H1 (cell line): Measurements from ENCODE around the gene TMEM236.

ENCODE experiments used
- EP300 ChIP-seq, 2 experiments: IDR thresholded peaks; 1 replicate in 1 of 2; 2 replicates in 1 of 2; pipeline ENCODE4 v1.6.1; 2011 to 2012; ENCODE audit warnings: low read depth in 2 of 2, low read length in 2 of 2, mild to moderate bottlenecking in 2 of 2, borderline replicate concordance in 1 of 2, inconsistent platforms in 1 of 2, moderate library complexity in 1 of 2
- EZH2 ChIP-seq: fragments of 200-600 bp; sonication (generic); IDR thresholded peaks from 2 replicates; pipeline ENCODE4 v1.7.1; 2012; ENCODE audit warnings: low read depth, mild to moderate bottlenecking, moderate library complexity, low read length, inconsistent platforms; ENCODE audit not compliant: severe bottlenecking
- POLR2A ChIP-seq, 2 experiments: IDR thresholded peaks; 1 replicate in 1 of 2; 2 replicates in 1 of 2; pipeline ENCODE4 v1.6.1; 2011; ENCODE audit warnings: low read depth in 2 of 2, low read length in 2 of 2, mild to moderate bottlenecking in 2 of 2; ENCODE audit errors: control extremely low read depth in 1 of 2
- TAF1 ChIP-seq: IDR thresholded peaks from 2 replicates; pipeline ENCODE4 v1.6.1; 2011; ENCODE audit warnings: mild to moderate bottlenecking, low read depth, low read length
- YY1 ChIP-seq: IDR thresholded peaks from 2 replicates; pipeline ENCODE4 v1.6.1; 2011; ENCODE audit warnings: low read depth, mild to moderate bottlenecking, low read length
- TF ChIP-seq, protein P1 (sequence below), 3 experiments: IDR thresholded peaks; 1 replicate in 2 of 3; 2 replicates in 1 of 3; pipeline versions ENCODE4 v1.5.1 to v1.6.1; 2011; ENCODE audit warnings: low read length in 3 of 3, mild to moderate bottlenecking in 3 of 3, inconsistent platforms in 2 of 3, low read depth in 1 of 3, moderate library complexity in 1 of 3; ENCODE audit not compliant: insufficient read depth in 1 of 3; ENCODE audit errors: control extremely low read depth in 1 of 3

DNA sequence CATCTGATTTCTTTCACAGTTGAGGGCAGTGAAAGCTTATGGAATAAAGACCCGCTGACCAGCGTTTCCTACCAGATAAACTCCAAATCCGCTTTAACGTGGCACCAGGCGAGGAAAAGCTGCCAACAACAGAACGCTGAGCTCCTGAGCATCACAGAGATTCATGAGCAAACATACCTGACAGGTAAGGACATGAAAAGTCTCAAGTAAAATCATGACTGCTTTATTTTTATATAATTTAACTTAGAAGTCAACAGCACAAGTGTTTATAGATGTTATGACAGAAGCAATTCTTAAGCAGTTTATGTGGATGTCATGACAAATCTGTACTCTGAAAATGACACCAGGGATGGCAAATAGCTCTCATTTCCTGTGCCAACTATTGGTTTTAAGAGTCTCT, 81.7 kb downstream of the TMEM236 start:
- TF ChIP-seq, protein P1, sequence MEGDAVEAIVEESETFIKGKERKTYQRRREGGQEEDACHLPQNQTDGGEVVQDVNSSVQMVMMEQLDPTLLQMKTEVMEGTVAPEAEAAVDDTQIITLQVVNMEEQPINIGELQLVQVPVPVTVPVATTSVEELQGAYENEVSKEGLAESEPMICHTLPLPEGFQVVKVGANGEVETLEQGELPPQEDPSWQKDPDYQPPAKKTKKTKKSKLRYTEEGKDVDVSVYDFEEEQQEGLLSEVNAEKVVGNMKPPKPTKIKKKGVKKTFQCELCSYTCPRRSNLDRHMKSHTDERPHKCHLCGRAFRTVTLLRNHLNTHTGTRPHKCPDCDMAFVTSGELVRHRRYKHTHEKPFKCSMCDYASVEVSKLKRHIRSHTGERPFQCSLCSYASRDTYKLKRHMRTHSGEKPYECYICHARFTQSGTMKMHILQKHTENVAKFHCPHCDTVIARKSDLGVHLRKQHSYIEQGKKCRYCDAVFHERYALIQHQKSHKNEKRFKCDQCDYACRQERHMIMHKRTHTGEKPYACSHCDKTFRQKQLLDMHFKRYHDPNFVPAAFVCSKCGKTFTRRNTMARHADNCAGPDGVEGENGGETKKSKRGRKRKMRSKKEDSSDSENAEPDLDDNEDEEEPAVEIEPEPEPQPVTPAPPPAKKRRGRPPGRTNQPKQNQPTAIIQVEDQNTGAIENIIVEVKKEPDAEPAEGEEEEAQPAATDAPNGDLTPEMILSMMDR (IDR thresholded peaks at IDR 0.05; ENCODE audit: control extremely low read depth in 1 of 3, insufficient read depth in 1 of 3, low read depth in 1 of 3, low read length in 3 of 3): no peak
- no peak for TF ChIP-seq YY1
- no peak for TF ChIP-seq TAF1
- TF ChIP-seq POLR2A (IDR thresholded peaks at IDR 0.05; ENCODE audit: control extremely low read depth in 1 of 2, low read depth in 2 of 2, low read length in 2 of 2): no peak
- TF ChIP-seq EP300 (IDR thresholded peaks at IDR 0.05; ENCODE audit: borderline replicate concordance in 1 of 2, low read depth in 2 of 2, low read length in 2 of 2): no peak
- no peak for TF ChIP-seq EZH2
